Activated naive CD4-positive, alpha-beta T cell (primary cell): ENCODE measurements around the gene KIAA0408.

Experiments used
- DNase-seq, 4 experiments: peaks; one replicate each; lab custom pipeline; 2025; lab: John Stamatoyannopoulos, UW

KIAA0408 gene

GRCh38 chr6:127459231-127459641, at the start of gene KIAA0408:
Gene KIAA0408, minus strand, starts transcription at chr6:127459389. Its CDS starts 5,408 bp downstream, at chr6:127453981.
- DNase-seq: no peak

DNA sequence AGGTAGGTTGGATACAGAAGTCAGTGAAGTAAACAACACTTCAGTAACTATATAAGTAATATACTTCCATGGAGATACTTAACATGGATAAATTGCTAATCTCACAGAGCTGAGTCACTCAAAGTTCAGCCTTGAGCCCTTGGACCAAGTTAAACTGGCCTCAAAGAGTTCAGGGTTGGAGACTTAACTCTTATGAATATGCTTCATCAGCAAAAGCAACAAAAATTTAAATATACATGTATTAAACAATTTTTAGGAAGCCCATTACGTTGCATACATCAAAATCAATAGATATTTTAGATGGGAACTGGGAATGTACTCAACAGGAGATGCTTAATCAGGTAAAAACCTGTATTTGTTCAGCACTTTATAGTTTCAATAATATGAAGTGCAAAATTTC, 47.7 kb upstream of the KIAA0408 start:
- DNase-seq: no peak

GRCh38 chr6:127503022-127503421, 43.8 kb upstream of the KIAA0408 start:
- no peak for DNase-seq

DNA sequence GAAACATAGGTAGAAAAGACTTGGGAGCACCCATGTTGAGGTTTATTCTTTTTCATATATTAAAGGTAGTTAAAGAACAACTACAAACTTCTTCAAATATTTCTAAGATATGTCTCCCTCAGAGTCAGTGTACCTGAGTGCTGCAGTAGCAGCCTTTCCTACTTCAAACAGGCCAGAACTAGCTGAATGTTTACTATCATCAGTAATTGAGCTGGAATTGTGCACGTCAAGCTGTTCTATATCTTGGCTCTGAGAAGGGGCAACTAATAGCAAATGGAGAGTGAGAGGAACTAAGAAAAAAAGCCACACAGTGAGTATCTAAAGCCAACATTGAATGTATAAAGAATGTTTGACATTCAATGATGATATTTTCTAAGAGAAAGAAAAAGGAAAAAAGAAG, 38.2 kb upstream of the KIAA0408 start:
- no peak for DNase-seq

DNA sequence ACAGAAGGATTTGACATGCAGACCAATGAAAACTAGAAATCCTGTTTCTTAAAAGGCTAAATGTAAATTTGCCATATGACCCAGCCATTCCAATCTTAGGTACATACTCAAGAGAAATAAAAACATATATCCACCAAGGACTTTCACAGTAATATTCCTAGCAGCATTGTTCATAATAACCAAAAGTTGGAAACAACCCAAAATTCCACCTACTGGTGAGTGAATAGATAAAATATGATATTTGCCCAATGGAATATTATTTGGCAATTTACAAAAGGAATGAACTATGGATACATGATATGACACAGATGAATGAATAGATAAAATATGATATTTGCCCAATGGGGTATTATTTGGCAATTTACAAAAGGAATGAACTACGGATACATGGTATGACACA, 37.3 kb upstream of the KIAA0408 start:
- DNase-seq: no peak

DNA sequence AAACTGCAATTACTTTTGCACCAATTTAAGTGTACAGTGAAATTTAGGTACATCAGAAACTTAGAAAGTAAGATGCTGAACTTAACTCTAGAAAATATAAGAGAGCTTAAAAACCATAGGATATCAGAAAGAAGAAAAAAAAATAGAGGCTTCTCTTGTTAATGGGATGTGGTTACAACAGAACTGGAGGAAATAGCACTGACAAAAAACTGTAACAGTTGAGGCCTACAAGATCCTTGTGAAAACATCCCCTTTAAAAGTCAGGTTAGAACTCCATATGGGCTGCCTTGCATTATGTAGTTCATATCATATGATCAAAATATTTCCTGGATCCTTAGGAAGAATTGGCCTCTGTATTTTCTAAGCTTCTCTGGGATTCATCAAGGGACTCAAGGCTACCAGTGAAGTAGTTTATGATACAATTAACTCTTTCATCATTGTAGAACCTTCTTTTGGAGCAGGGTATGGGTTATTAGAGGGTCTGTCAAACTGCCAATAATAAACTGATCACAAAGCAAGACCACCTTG, 35.1 kb upstream of the KIAA0408 start:
- no peak for DNase-seq

DNA sequence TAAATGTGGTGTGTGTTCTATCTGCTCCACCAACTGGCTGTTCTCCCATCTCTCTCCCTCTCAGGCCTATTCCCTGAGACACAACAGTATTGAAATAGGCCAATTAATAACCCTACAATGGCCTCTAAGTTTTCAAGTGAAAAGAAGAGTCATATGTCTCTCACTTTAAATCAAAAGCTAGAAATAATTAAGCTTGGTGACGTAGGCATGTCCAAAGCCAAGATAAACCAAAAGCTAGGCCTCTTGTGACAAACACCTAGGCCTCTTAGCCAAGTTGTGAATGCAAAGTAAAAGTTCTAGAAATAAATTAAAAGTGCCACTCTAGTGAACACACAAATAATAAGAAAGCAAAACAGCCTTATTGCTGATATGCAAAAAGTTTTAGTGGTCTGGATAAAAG, 30.1 kb upstream of the KIAA0408 start:
- DNase-seq: no peak

DNA sequence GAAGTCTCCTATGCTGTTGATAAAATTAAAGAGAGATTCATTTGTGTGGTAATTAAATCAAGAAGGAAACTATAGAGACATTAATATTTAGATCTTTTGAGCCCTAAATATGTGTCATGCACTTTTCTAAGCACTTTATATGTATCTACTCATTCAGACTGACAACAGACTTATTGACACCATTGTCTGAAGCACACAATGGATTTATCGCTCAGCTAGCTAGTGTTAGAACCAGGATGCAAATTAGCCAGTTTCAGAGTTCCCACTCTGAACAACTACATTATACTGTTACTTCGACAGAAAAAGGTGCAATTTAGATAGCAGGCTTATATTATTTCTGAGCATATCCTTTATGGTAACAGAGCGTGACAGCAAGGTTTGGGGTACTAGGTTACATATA, 27.7 kb upstream of the KIAA0408 start:
- DNase-seq: no peak

GRCh38 chr6:127484212-127484863, 25.1 kb upstream of the KIAA0408 start:
- DNase-seq: no peak

DNA sequence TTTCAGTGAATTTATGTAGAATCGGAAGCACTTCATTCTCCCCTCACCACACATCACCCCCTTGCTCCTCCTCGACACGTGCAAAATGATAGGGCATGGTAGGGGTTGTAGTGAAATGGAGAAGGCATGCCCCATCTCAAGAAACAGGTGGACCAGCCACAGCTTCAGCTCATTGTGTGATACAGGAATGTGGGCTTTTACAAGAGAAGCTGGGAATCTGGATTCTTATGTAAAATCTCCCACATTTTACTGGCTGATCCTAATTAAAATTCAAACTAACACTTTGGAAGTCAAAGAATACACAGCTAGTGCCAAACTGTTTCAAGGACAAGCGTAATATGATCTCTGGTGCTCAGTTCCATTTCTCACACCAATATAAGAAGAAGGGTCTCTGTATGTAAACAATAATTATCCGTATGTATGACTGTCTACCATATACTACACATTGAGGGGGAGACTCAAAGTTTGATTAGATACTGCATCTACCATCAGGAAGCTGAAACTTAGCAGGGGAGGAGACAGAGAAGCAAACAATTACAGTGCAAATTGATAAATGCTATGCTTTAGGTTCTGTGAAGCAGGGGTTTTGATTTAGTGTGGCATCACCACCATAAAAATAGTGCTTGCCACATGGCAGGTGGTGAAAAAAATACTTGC, 24.3 kb upstream of the KIAA0408 start:
- DNase-seq: no peak

- no peak for DNase-seq
Observed at GRCh38 chr6:127482325-127482724, 23.1 kb upstream of the KIAA0408 start.

DNA sequence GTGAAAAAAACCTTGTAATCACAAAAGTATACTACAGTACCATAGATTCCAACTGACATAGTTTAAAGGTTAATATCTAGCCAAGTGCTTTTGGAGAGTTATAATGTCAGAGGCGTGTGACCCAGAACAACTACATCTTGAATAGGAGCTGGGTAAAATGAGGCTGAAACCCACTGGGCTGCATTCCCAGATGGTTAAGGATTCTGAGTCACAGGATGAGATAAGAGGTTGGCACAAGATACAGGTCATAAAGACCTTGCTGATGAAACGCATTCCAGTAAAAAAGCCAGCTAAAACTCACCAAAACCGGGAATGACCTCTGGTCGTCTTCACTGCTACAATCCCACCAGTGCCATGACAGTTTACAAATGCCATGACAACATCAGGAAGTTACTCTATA, 22.4 kb upstream of the KIAA0408 start:
- DNase-seq: no peak

DNA sequence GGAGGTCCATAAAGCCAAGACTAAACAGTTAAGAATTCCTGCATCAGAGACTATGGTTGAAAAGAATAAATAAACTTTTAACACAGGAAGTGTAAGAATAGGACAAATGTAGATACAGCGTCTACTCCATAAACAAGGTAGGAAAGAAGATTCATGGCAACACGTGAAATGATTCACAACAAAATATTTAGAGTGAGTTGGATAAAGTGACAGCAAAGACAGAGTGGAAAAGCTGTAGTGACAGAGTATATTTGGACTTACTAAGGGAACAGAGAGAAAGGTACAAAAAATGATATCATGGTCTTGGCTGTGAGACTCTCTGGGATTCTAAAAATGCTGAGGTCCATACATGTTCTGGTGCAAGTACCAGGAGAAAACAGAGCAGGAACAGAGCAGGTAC, 21.9 kb upstream of the KIAA0408 start:
- DNase-seq: no peak

DNA sequence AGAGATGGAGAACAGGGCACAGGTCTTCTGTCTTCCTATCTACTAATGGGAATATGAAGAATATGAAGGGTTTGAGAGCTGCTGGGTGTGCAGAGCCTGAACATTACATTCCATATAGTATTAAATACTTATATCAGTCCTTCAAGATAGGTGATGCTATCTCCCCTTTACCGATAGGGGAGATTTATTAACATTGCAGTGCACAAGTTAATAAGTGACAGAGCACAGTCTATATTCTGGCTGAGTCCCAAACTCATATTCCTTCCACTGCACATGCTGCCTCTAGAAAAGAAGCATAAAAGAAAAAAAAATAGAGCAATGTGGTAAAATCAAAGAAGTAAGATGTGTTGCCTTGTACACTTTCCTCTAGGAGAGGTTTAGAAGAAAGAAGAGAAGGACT, 18.5 kb upstream of the KIAA0408 start:
- DNase-seq: no peak

DNA sequence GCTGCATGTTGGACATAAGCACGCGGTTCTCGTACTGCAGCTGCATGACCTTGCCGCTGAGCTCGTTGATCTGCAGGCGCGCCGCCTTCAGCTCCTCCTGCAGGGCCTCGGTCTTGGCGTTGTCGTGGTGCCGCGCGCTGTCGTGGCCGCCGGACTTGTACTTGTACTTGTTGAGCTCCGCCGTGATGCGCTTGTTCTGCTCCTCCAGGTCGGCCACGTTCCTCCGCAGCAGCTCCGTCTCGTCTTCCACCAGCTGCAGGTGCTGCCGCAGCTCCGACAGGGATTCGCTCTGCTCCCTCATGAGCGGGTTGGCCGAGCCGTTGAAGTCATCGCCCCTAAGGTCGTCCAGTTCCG, 16.6 kb upstream of the KIAA0408 start:
- DNase-seq: no peak

GRCh38 chr6:127475135-127475822, 16.1 kb upstream of the KIAA0408 start:
- DNase-seq: no peak

- DNase-seq: no peak
Observed at GRCh38 chr6:127471379-127472255, 12.4 kb upstream of the KIAA0408 start.

GRCh38 chr6:127468936-127469335, 9.7 kb upstream of the KIAA0408 start:
- DNase-seq: no peak

GRCh38 chr6:127466416-127466815, 7.2 kb upstream of the KIAA0408 start:
- no peak for DNase-seq

DNA sequence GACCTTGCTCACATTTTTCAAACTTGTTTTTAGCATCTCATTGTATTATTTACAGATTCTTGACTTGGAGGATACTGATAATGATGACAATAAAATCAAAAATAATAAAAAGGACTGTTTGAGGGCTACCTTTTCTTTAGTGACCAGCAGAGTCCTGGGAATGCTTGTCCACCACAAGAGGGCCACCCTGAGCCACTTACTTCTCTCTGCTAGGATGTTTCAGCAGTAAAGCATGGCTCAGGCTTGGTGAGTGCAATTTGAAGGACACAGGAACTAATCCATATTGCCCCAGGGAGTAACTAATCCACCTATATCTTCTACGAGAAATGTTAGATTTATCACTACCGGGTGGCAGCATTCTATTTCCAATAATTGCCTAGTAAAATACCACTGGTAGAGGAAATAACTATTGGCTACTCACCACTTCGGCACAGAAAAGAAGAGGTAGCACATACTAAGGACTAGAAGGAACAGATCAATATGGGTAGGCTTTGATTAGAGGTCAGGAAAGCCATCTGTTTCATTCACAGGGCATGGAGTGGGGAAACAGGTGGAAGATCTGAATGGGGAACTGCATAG, 5.8 kb upstream of the KIAA0408 start:
- peak in 2 of 4 experiments; percentile 2 to 34 for DNase-seq

GRCh38 chr6:127464161-127464880, 5.1 kb upstream of the KIAA0408 start:
- no peak for DNase-seq
